Measurements from ENCODE around the gene PTPRN2.

The PTPRN2 gene

GRCh38 chr7:158453663-158454062 lies 134.0 kb downstream of the PTPRN2 start:
- no peak overlapping the region for H3K27ac ChIP-seq
- TF ChIP-seq CTCF (IDR thresholded peaks at IDR 0.05) (no peak), ZFX (IDR thresholded peaks at IDR 0.05; ENCODE audit: borderline replicate concordance) (no peak)

- TF ChIP-seq CTCF (IDR thresholded peaks at IDR 0.05) = no peak
- no peak for TF ChIP-seq ZFX (IDR thresholded peaks at IDR 0.05; ENCODE audit: borderline replicate concordance)
- H3K27ac ChIP-seq = no peak overlapping the region
Observed at GRCh38 chr7:158452331-158452730, 135.3 kb downstream of the PTPRN2 start.

GRCh38 chr7:158450476-158451124 lies 137.0 kb downstream of the PTPRN2 start:
- TF ChIP-seq ZFX (IDR thresholded peaks at IDR 0.05; ENCODE audit: borderline replicate concordance) = no peak
- no peak for TF ChIP-seq CTCF (IDR thresholded peaks at IDR 0.05)
- no peak overlapping the region for H3K27ac ChIP-seq

- TF ChIP-seq CTCF (IDR thresholded peaks at IDR 0.05) (no peak), ZFX (IDR thresholded peaks at IDR 0.05; ENCODE audit: borderline replicate concordance) (no peak)
- H3K27ac ChIP-seq = no peak overlapping the region
Observed at GRCh38 chr7:158449942-158450341, 137.7 kb downstream of the PTPRN2 start.

GRCh38 chr7:158449266-158449665 lies 138.4 kb downstream of the PTPRN2 start:
- TF ChIP-seq CTCF (IDR thresholded peaks at IDR 0.05) (no peak), ZFX (IDR thresholded peaks at IDR 0.05; ENCODE audit: borderline replicate concordance) (no peak)
- H3K27ac ChIP-seq = no peak overlapping the region

- no peak overlapping the region for H3K27ac ChIP-seq
- TF ChIP-seq ZFX (IDR thresholded peaks at IDR 0.05; ENCODE audit: borderline replicate concordance) = no peak
- TF ChIP-seq CTCF (IDR thresholded peaks at IDR 0.05) = no peak
Observed at GRCh38 chr7:158448430-158449100, 139.1 kb downstream of the PTPRN2 start.

- TF ChIP-seq CTCF (IDR thresholded peaks at IDR 0.05) = no peak
- no peak for TF ChIP-seq ZFX (IDR thresholded peaks at IDR 0.05; ENCODE audit: borderline replicate concordance)
- no peak overlapping the region for H3K27ac ChIP-seq
Observed at GRCh38 chr7:158447506-158448171, 140.0 kb downstream of the PTPRN2 start.
